K562 (cell line): ENCODE results near the gene NR1H2. TPM values are rescaled to one million over a fixed set of nuclear protein-coding genes. Genes with fewer than 3 reads are reported as not detected.
A peak's percentile ranks its signal among the peaks of the same experiment; 100 is the strongest.

Experiments used
- ATAC-seq: fragments of 200-7000 bp; cut with Tn5 transposase; 3 replicates; pipeline ENCODE4 v1.9.1; 2020; ENCODE audit warnings: moderate library complexity
- BruUV-seq: library from RNA; stranded (reverse); fragments of 400-500 nt; replicated peaks from 2 replicates; lab custom pipeline; 2021; lab: Mats Ljungman, UMichigan
- CTCF ChIA-PET: fragments of 300-600 bp; formaldehyde crosslinking; extraction: SDS; loops from one replicate; lab custom pipeline; 2021; ENCODE audit warnings: low intra/inter-chr PET ratio; lab: Yijun Ruan, JAX
- POLR2A ChIA-PET: fragments of 300-600, 350-650 bp; sonication (Branson Sonifier 250); formaldehyde crosslinking; extraction: SDS; loops from one replicate; lab custom pipeline; 2021; ENCODE audit warnings: antibody characterized with exemption, inconsistent platforms; lab: Yijun Ruan, JAX
- DNase-seq, 4 experiments: peaks; one replicate each; pipeline versions ENCODE4 v3.0.0 to v3.0.0-alpha.2; 2011 to 2018; ENCODE audit warnings: low spot score in 3 of 4, mixed read lengths in 3 of 4; ENCODE audit errors: extremely low read depth in 1 of 4
- FAIRE-seq: peaks from 2 replicates; lab custom pipeline; 2011; peaks lifted over from hg19 to GRCh38; lab: Jason Lieb, UNC
- H2AFZ ChIP-seq: 2 replicates; pipeline ENCODE4 v1.6.0; 2011; ENCODE audit warnings: low read depth, low read length, control low read depth, inconsistent platforms
- H3K27ac ChIP-seq: fragments of 200-600 bp; 3 replicates; pipeline ENCODE4 v1.8.0; 2011; ENCODE audit warnings: low read depth, mild to moderate bottlenecking, control low read depth, inconsistent platforms, low read length, moderate library complexity, mixed read lengths; ENCODE audit errors: extremely low read depth
- H3K27me3 ChIP-seq, 2 experiments: fragments of 300-600 bp in 1 of 2; 2 replicates in 1 of 2; 3 replicates in 1 of 2; pipeline versions ENCODE4 v1.6.0 to v1.8.0; 2011; ENCODE audit warnings: inconsistent platforms in 2 of 2, low read length in 2 of 2, mild to moderate bottlenecking in 1 of 2, mixed read lengths in 1 of 2, moderate library complexity in 1 of 2; ENCODE audit not compliant: control insufficient read depth in 2 of 2, insufficient read depth in 2 of 2
- H3K36me3 ChIP-seq: fragments of 300-600 bp; 3 replicates; pipeline ENCODE4 v1.8.0; 2011; ENCODE audit warnings: mild to moderate bottlenecking, low read length, inconsistent platforms; ENCODE audit not compliant: control insufficient read depth, insufficient read depth
- H3K4me1 ChIP-seq, 2 experiments: fragments of 200-600 bp in 1 of 2; replicated peaks in 1 of 2; 2 replicates in 1 of 2; 3 replicates in 1 of 2; pipeline versions ENCODE4 v1.5.1 to v1.8.0; 2011; ENCODE audit warnings: inconsistent platforms in 2 of 2, low read length in 2 of 2, mild to moderate bottlenecking in 1 of 2, mixed read lengths in 1 of 2, moderate library complexity in 1 of 2; ENCODE audit not compliant: control insufficient read depth in 2 of 2, insufficient read depth in 2 of 2
- H3K4me2 ChIP-seq: 2 replicates; pipeline ENCODE4 v1.6.1; 2011; ENCODE audit warnings: low read length, control low read depth, inconsistent platforms, mixed read lengths; ENCODE audit not compliant: insufficient read depth
- H3K4me3 ChIP-seq: fragments of 200-600 bp; sonication (generic), shearing (Covaris generic); 2 replicates; pipeline ENCODE4 v1.5.1; 2016; ENCODE audit warnings: control low read depth, inconsistent platforms
- H3K79me2 ChIP-seq: fragments of 200-600 bp; 3 replicates; pipeline ENCODE4 v1.8.0; 2011; ENCODE audit warnings: low read length, inconsistent platforms; ENCODE audit not compliant: control insufficient read depth, insufficient read depth
- H3K9ac ChIP-seq, 2 experiments: 2 replicates each; pipeline versions ENCODE4 v1.6.0 to v1.6.1; 2011; ENCODE audit warnings: low read depth in 2 of 2, low read length in 2 of 2, control low read depth in 1 of 2, inconsistent platforms in 1 of 2, mild to moderate bottlenecking in 1 of 2, mixed read lengths in 1 of 2; ENCODE audit not compliant: insufficient read depth in 1 of 2
- H3K9me1 ChIP-seq: one replicate; pipeline ENCODE4 v1.6.0; 2011; ENCODE audit warnings: inconsistent platforms, mild to moderate bottlenecking, low read length, moderate library complexity; ENCODE audit not compliant: control insufficient read depth, insufficient read depth
- H3K9me3 ChIP-seq: replicated peaks from 2 replicates; pipeline ENCODE4 v1.5.1; 2011; ENCODE audit warnings: low read depth, low read length, inconsistent platforms; ENCODE audit not compliant: control insufficient read depth, insufficient read depth
- H4K20me1 ChIP-seq: replicated peaks from 2 replicates; pipeline ENCODE4 v1.6.1; 2011; ENCODE audit warnings: low read length, inconsistent platforms, mixed read lengths; ENCODE audit not compliant: control insufficient read depth, insufficient read depth
- ADNP ChIP-seq: fragments of 200-800 bp; sonication (Bioruptor generic); IDR thresholded peaks from 2 replicates; pipeline ENCODE4 v1.6.1; 2016; ENCODE audit warnings: missing genetic modification characterization, missing compliant biosample characterization
- DDX20 ChIP-seq: fragments of 450-650 bp; IDR thresholded peaks from 2 replicates; pipeline ENCODE4 v1.6.1; 2016; ENCODE audit warnings: missing genetic modification characterization, low read depth, mild to moderate bottlenecking, missing compliant biosample characterization, moderate library complexity
- ESRRA ChIP-seq: fragments of 450-650 bp; IDR thresholded peaks from 2 replicates; pipeline ENCODE4 v1.6.1; 2014; ENCODE audit warnings: low read depth, mild to moderate bottlenecking, moderate library complexity, borderline replicate concordance
- HOXB6 ChIP-seq: fragments of 250-450 bp; sonication (Bioruptor Pico); IDR thresholded peaks from 2 replicates; pipeline ENCODE4 v1.5.1; 2022; ENCODE audit warnings: mild to moderate bottlenecking, borderline replicate concordance
- NKRF ChIP-seq: fragments of 450-650 bp; IDR thresholded peaks from 2 replicates; pipeline ENCODE4 v1.6.1; 2016; ENCODE audit warnings: borderline replicate concordance
- NR2C2 ChIP-seq, 2 experiments: fragments of 200-800 bp in 1 of 2; sonication (Bioruptor generic) in 1 of 2; sonication (generic) in 1 of 2; formaldehyde crosslinking in 1 of 2; IDR thresholded peaks; 2 replicates each; pipeline versions ENCODE4 v1.6.1 to v1.8.0; 2016 to 2022; ENCODE audit warnings: mild to moderate bottlenecking in 1 of 2, missing compliant biosample characterization in 1 of 2, missing genetic modification characterization in 1 of 2, missing genetic modification reagents in 1 of 2
- VEZF1 ChIP-seq: fragments of 200-800 bp; sonication (Bioruptor generic); IDR thresholded peaks from 2 replicates; pipeline ENCODE4 v1.6.1; 2017; ENCODE audit warnings: missing genetic modification characterization, missing compliant biosample characterization
- ZNF197 ChIP-seq: fragments of 200-800 bp; sonication (Bioruptor generic); IDR thresholded peaks from 2 replicates; pipeline ENCODE4 v1.6.1; 2016; ENCODE audit warnings: low read depth, missing genetic modification characterization, missing compliant biosample characterization
- ZNF212 ChIP-seq: fragments of 450-650 bp; formaldehyde crosslinking; IDR thresholded peaks from 2 replicates; pipeline ENCODE4 v1.4.0; 2020; ENCODE audit warnings: mild to moderate bottlenecking
- ZNF740 ChIP-seq, 3 experiments: fragments of 200-800 bp in 1 of 3; sonication (Bioruptor generic) in 1 of 3; sonication (generic) in 1 of 3; formaldehyde crosslinking in 1 of 3; IDR thresholded peaks; 2 replicates each; pipeline versions ENCODE4 v1.6.1 to v1.8.0; 2016 to 2022; ENCODE audit warnings: mild to moderate bottlenecking in 2 of 3, missing compliant biosample characterization in 2 of 3, missing genetic modification characterization in 2 of 3, missing genetic modification reagents in 1 of 3
- WGBS: fragments of 100-300 bp; shearing (Covaris generic); methylation state at CpG from one replicate; pipeline ENCODE4 v1.1.6; 2016; ENCODE audit warnings: low coverage, mixed read lengths; ENCODE audit not compliant: insufficient coverage; ENCODE audit errors: missing lambda C conversion rate; 5-methylcytosine and 5-hydroxymethylcytosine counted together
- in situ Hi-C: fragments of 300-500 bp; cut with MboI; formaldehyde crosslinking; loops from 4 replicates; pipeline ENCODE4 v1.15.0; 2018; ENCODE audit warnings: inconsistent platforms, mixed read lengths
- intact Hi-C: fragments of 100-400 bp; cut with micrococcal nuclease; formaldehyde crosslinking; loops from 2 replicates; pipeline ENCODE4 v1.14.2; 2022
- polyA plus RNA-seq, 8 experiments: library from polyadenylated mRNA; depleted of rRNA in 4 of 8; stranded (reverse) in 5 of 8; unstranded in 3 of 8; fragments of >200 nt; fragmentation: Nextera tagmentation in 2 of 8; fragmentation: Illumina TruSeq in 1 of 8; extraction: Ambion mirVana in 2 of 8; extraction: Trizol in 1 of 8; gene quantifications; 2 replicates each; pipeline versions ENCODE4 v1.2.1 to v1.2.3, GENCODE V29; 2011 to 2014; ENCODE audit warnings: inconsistent platforms in 1 of 8, missing spikeins in 1 of 8
- total RNA-seq, 7 experiments: library from RNA; depleted of rRNA in 6 of 7; stranded (reverse); fragments of >200 nt in 6 of 7; fragmentation: Illumina TruSeq in 2 of 7; extraction: Trizol in 2 of 7; gene quantifications; 2 replicates each; pipeline versions ENCODE4 v1.2.1 to v1.2.3, GENCODE V29; 2011 to 2021; ENCODE audit warnings: low replicate concordance in 1 of 7

NR1H2 gene
- total and polyA plus RNA-seq, 9 of the 15 experiments (the other 6 are each of a cell fraction or from before 2014, with no cell fraction given) = 0.11 to 73.8 (median 24.0) TPM

- peak overlapping the region; percentile 70 for H3K4me2 ChIP-seq
- peaks cover 51 to 55% of the 10 kb centered on the region in 2 experiments for H3K4me1 ChIP-seq
- FAIRE-seq (no peak), DNase-seq (no peak), ATAC-seq (no peak)
- H2AFZ ChIP-seq = no peak overlapping the region
- no peaks in the 10 kb centered on the region; the same call in 2 of the 3 replicates for H3K36me3 ChIP-seq
- no peaks in the 10 kb centered on the region for H3K9me3 ChIP-seq
- TF ChIP-seq NKRF (no peak), ZNF212 (CRISPR knock-in tag) (no peak), ESRRA (no peak), VEZF1 (CRISPR knock-in tag) (peak; percentile 11; the same call in 1 of the 2 replicates), NR2C2 (CRISPR knock-in tag; IDR thresholded peaks at IDR 0.05) (no peak), NR2C2 (tag; IDR thresholded peaks at IDR 0.05) (peak; percentile 9; the same call in 1 of the 2 replicates), ZNF740 (CRISPR knock-in tag; IDR thresholded peaks at IDR 0.05) (no peak), ZNF740 (tag; IDR thresholded peaks at IDR 0.05) (peak in 1 of 2 experiments; percentile 33; a peak in 1 of 4 replicates), DDX20 (tag) (no peak), HOXB6 (CRISPR knock-in tag) (no peak), ADNP (tag) (no peak), ZNF197 (CRISPR knock-in tag) (no peak)
- 44% methylated on average over 6 of the region's 7 CpGs for WGBS
- H3K27ac ChIP-seq = peak overlapping the region; percentile 65; the same call in 2 of the 3 replicates
- ChIA-PET POLR2A (interaction anchor here (0.6 to 3.6 kb wide), 6 partner anchors 10 to 508 kb away, joined by 3 to 29 read pairs (median 4); partner anchors contain the start of genes NR1H2 and SPIB), CTCF (no interaction called here)
- H4K20me1 ChIP-seq = no peaks in the 10 kb centered on the region
- no peak overlapping the region for H3K4me3 ChIP-seq
- intact Hi-C loops (loop anchor here (5.0 kb wide), 1 partner anchor 295 kb away; no protein-coding TSS in a partner anchor), in situ Hi-C loops (no loop called here)
- no TSS peak for BruUV-seq
- H3K79me2 ChIP-seq = peaks cover 28% of the 10 kb centered on the region
- no peaks in the 10 kb centered on the region for H3K27me3 ChIP-seq
- no peak overlapping the region; a peak in 1 of 4 replicates for H3K9ac ChIP-seq
- peaks cover 5% of the 10 kb centered on the region for H3K9me1 ChIP-seq
Measured at GRCh38 chr19:50362030-50362412, 14.2 kb upstream of the NR1H2 start.
